NCI-H2196 (cell line): Measurements from ENCODE around the gene MALAT1.
"Not testable (repeated sequence)": the region's sequence is repeated elsewhere in the genome, so short reads cannot be mapped to it uniquely, and the experiment has no call there.

Source experiments
- DNase-seq: peaks from one replicate; lab custom pipeline; 2025; ENCODE audit not compliant: unreplicated experiment; lab: John Stamatoyannopoulos, UW

Gene MALAT1

DNA sequence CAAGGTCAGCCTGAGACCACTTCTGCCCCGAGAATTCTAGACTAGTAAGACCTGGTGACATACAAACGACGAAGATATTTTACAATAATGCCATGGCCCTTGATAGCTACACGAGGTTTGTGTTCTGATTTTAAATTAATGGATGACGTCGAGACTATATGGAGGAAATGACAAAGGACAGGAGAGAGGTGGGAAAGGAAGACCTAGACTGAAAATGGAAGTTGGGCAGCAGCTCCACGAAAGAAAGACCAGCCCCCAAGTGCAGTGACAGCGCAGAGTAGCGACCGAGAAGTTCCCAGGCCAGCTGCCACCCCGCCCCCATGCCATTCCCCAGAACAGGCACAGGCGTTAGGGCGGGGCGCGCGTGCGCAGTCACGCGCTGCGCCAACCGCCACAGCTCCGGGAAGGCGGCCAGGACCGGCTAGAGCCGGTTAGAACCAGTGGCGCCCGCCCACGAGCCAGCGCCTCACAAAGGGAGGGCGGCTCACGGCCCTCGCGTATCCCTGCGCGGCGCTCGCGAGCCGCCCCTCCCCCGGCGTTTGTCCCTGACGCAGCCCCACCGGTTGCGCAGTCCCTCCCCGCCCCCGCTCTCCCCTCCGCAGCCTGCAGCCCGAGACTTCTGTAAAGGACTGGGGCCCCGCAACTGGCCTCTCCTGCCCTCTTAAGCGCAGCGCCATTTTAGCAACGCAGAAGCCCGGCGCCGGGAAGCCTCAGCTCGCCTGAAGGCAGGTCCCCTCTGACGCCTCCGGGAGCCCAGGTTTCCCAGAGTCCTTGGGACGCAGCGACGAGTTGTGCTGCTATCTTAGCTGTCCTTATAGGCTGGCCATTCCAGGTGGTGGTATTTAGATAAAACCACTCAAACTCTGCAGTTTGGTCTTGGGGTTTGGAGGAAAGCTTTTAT lies 1.5 kb upstream of the MALAT1 start:
- peak; percentile 99 for DNase-seq

- peak; percentile 59 for DNase-seq
Measured at GRCh38 chr11:65498042-65498726, 661 bp upstream of the MALAT1 start.

DNA sequence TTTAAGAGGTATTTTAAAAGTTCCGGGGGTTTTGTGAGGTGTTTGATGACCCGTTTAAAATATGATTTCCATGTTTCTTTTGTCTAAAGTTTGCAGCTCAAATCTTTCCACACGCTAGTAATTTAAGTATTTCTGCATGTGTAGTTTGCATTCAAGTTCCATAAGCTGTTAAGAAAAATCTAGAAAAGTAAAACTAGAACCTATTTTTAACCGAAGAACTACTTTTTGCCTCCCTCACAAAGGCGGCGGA lies 193 bp upstream of the MALAT1 start:
- no peak for DNase-seq

DNA sequence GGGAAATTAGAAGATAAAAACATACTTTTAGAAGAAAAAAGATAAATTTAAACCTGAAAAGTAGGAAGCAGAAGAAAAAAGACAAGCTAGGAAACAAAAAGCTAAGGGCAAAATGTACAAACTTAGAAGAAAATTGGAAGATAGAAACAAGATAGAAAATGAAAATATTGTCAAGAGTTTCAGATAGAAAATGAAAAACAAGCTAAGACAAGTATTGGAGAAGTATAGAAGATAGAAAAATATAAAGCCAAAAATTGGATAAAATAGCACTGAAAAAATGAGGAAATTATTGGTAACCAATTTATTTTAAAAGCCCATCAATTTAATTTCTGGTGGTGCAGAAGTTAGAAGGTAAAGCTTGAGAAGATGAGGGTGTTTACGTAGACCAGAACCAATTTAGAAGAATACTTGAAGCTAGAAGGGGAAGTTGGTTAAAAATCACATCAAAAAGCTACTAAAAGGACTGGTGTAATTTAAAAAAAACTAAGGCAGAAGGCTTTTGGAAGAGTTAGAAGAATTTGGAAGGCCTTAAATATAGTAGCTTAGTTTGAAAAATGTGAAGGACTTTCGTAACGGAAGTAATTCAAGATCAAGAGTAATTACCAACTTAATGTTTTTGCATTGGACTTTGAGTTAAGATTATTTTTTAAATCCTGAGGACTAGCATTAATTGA lies 1.0 kb downstream of the MALAT1 start:
- DNase-seq: no peak

DNA sequence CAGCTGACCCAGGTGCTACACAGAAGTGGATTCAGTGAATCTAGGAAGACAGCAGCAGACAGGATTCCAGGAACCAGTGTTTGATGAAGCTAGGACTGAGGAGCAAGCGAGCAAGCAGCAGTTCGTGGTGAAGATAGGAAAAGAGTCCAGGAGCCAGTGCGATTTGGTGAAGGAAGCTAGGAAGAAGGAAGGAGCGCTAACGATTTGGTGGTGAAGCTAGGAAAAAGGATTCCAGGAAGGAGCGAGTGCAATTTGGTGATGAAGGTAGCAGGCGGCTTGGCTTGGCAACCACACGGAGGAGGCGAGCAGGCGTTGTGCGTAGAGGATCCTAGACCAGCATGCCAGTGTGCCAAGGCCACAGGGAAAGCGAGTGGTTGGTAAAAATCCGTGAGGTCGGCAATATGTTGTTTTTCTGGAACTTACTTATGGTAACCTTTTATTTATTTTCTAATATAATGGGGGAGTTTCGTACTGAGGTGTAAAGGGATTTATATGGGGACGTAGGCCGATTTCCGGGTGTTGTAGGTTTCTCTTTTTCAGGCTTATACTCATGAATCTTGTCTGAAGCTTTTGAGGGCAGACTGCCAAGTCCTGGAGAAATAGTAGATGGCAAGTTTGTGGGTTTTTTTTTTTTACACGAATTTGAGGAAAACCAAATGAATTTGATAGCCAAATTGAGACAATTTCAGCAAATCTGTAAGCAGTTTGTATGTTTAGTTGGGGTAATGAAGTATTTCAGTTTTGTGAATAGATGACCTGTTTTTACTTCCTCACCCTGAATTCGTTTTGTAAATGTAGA lies 1.7 kb downstream of the MALAT1 start:
- DNase-seq: no peak

- DNase-seq: no peak
Measured at GRCh38 chr11:65501186-65501471, 2.3 kb downstream of the MALAT1 start.

DNA sequence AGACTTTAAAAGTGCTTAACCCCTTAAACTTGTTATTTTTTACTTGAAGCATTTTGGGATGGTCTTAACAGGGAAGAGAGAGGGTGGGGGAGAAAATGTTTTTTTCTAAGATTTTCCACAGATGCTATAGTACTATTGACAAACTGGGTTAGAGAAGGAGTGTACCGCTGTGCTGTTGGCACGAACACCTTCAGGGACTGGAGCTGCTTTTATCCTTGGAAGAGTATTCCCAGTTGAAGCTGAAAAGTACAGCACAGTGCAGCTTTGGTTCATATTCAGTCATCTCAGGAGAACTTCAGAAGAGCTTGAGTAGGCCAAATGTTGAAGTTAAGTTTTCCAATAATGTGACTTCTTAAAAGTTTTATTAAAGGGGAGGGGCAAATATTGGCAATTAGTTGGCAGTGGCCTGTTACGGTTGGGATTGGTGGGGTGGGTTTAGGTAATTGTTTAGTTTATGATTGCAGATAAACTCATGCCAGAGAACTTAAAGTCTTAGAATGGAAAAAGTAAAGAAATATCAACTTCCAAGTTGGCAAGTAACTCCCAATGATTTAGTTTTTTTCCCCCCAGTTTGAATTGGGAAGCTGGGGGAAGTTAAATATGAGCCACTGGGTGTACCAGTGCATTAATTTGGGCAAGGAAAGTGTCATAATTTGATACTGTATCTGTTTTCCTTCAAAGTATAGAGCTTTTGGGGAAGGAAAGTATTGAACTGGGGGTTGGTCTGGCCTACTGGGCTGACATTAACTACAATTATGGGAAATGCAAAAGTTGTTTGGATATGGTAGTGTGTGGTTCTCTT lies 2.8 kb downstream of the MALAT1 start:
- no peak for DNase-seq

- DNase-seq: no peak
Measured at GRCh38 chr11:65502274-65502554, 3.4 kb downstream of the MALAT1 start.

GRCh38 chr11:65502555-65503367 lies 3.9 kb downstream of the MALAT1 start:
- no peak for DNase-seq

- DNase-seq: no peak
Measured at GRCh38 chr11:65503368-65503948, 4.6 kb downstream of the MALAT1 start.

DNA sequence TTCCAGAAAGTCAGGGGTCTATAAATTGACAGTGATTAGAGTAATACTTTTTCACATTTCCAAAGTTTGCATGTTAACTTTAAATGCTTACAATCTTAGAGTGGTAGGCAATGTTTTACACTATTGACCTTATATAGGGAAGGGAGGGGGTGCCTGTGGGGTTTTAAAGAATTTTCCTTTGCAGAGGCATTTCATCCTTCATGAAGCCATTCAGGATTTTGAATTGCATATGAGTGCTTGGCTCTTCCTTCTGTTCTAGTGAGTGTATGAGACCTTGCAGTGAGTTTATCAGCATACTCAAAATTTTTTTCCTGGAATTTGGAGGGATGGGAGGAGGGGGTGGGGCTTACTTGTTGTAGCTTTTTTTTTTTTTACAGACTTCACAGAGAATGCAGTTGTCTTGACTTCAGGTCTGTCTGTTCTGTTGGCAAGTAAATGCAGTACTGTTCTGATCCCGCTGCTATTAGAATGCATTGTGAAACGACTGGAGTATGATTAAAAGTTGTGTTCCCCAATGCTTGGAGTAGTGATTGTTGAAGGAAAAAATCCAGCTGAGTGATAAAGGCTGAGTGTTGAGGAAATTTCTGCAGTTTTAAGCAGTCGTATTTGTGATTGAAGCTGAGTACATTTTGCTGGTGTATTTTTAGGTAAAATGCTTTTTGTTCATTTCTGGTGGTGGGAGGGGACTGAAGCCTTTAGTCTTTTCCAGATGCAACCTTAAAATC lies 5.3 kb downstream of the MALAT1 start:
- no peak for DNase-seq

DNA sequence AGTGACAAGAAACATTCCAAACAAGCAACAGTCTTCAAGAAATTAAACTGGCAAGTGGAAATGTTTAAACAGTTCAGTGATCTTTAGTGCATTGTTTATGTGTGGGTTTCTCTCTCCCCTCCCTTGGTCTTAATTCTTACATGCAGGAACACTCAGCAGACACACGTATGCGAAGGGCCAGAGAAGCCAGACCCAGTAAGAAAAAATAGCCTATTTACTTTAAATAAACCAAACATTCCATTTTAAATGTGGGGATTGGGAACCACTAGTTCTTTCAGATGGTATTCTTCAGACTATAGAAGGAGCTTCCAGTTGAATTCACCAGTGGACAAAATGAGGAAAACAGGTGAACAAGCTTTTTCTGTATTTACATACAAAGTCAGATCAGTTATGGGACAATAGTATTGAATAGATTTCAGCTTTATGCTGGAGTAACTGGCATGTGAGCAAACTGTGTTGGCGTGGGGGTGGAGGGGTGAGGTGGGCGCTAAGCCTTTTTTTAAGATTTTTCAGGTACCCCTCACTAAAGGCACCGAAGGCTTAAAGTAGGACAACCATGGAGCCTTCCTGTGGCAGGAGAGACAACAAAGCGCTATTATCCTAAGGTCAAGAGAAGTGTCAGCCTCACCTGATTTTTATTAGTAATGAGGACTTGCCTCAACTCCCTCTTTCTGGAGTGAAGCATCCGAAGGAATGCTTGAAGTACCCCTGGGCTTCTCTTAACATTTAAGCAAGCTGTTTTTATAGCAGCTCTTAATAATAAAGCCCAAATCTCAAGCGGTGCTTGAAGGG lies 6.0 kb downstream of the MALAT1 start:
- no peak for DNase-seq

GRCh38 chr11:65505466-65506289 lies 6.8 kb downstream of the MALAT1 start:
- DNase-seq: no peak

DNA sequence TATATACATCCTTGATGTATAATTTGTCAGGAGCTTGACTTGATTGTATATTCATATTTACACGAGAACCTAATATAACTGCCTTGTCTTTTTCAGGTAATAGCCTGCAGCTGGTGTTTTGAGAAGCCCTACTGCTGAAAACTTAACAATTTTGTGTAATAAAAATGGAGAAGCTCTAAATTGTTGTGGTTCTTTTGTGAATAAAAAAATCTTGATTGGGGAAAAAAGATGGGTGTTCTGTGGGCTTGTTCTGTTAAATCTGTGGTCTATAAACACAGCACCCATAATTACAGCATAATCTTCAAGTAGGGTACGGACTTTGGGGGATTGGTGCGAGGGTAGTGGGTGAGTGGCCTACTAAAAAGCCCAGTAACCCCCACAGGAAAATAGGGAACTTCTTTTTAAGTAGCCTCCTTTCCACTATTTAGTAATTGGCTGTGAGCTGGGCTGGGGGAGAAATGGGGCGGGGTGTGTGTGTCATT lies 7.5 kb downstream of the MALAT1 start:
- DNase-seq: no peak

DNA sequence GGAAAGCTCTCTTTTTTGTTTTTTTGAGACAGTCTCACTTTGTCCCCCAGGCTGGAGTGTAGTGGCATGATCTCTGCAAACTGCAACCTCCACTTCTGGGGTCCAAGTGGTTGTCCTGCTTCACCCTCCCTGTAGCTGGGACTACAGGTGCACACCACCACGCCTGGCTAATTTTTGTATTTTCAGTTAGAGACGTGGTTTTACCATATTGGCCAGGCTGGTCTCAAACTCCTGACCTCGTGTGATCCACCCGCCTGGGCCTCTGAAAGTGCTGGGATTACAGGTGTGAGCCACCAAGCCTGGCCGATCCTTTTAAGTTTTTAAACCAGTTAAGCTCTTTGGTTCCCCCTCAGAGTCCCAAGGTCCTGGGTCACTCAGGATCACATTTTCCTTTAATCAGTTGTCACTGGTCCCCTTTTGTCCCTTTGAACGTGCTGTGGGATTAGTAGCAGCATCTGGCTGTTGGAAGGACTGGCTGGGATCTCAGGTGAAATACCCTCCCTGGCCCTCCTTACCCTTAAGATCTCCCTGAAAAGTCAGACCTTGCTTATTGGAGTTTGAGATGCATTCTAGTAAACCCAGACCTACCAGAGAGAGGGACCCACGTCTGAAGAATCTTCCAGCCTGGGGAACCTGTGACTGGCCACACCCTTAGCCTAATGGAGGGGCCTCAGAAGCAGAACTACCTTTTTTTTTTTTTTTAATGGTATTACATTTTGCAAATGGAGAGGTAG lies 8.1 kb downstream of the MALAT1 start:
- no peak for DNase-seq

- not testable (repeated sequence) for DNase-seq
Measured at GRCh38 chr11:65512311-65512710, 13.5 kb downstream of the MALAT1 start.
